Hepatocyte (in vitro differentiated cells): ENCODE results near the gene CUL7. TPM values are rescaled to one million over a fixed set of nuclear protein-coding genes. Genes with fewer than 3 reads are reported as not detected.

ENCODE experiments used
- DNase-seq: peaks from one replicate; pipeline ENCODE4 v3.0.0-alpha.2; 2016; ENCODE audit warnings: low spot score
- H2AFZ ChIP-seq: fragments of 200-600 bp; sonication (generic); 2 replicates; pipeline ENCODE4 v1.6.0; 2016; ENCODE audit warnings: antibody characterized with exemption, mild to moderate bottlenecking
- H3K27ac ChIP-seq: fragments of 200-600 bp; sonication (generic); 2 replicates; pipeline ENCODE4 v1.5.1; 2016; ENCODE audit warnings: mild to moderate bottlenecking
- H3K27me3 ChIP-seq: fragments of 200-600 bp; sonication (generic); 2 replicates; pipeline ENCODE4 v1.6.1; 2016
- H3K36me3 ChIP-seq: fragments of 200-600 bp; sonication (generic); replicated peaks from 2 replicates; pipeline ENCODE4 v1.5.1; 2016; ENCODE audit warnings: low read depth; ENCODE audit not compliant: insufficient read depth
- H3K4me1 ChIP-seq: fragments of 200-600 bp; sonication (generic); 2 replicates; pipeline ENCODE4 v1.5.1; 2016; ENCODE audit warnings: mild to moderate bottlenecking, moderate library complexity; ENCODE audit not compliant: insufficient read depth
- H3K4me2 ChIP-seq: fragments of 200-600 bp; sonication (generic); 2 replicates; pipeline ENCODE4 v1.6.0; 2016
- H3K4me3 ChIP-seq: fragments of 200-600 bp; sonication (generic); 2 replicates; pipeline ENCODE4 v1.5.1; 2016; ENCODE audit warnings: mild to moderate bottlenecking
- H3K79me2 ChIP-seq: fragments of 200-600 bp; sonication (generic); 2 replicates; pipeline ENCODE4 v1.6.0; 2017; ENCODE audit warnings: mild to moderate bottlenecking
- H3K9me2 ChIP-seq: fragments of 200-600 bp; sonication (generic); replicated peaks from 2 replicates; pipeline ENCODE4 v1.6.0; 2017; ENCODE audit warnings: mild to moderate bottlenecking; ENCODE audit not compliant: insufficient read depth
- H3K9me3 ChIP-seq: fragments of 200-600 bp; sonication (generic); 2 replicates; pipeline ENCODE4 v1.5.1; 2016; ENCODE audit warnings: low read depth, mild to moderate bottlenecking
- H4K20me1 ChIP-seq: fragments of 200-600 bp; sonication (generic); 2 replicates; pipeline ENCODE4 v1.6.0; 2016; ENCODE audit warnings: mild to moderate bottlenecking; ENCODE audit not compliant: insufficient read depth, poor library complexity, severe bottlenecking
- EZH2 ChIP-seq: fragments of 200-600 bp; sonication (generic); IDR thresholded peaks from 2 replicates; pipeline ENCODE4 v1.6.1; 2016; ENCODE audit warnings: antibody characterized with exemption, mild to moderate bottlenecking, borderline replicate concordance
- EZH2phosphoT487 ChIP-seq: fragments of 200-600 bp; sonication (generic); IDR thresholded peaks from one replicate; pipeline ENCODE4 v1.6.1; 2018; ENCODE audit warnings: antibody characterized with exemption, mild to moderate bottlenecking, low read depth, moderate library complexity; ENCODE audit not compliant: unreplicated experiment, severe bottlenecking
- WGBS: methylation state at CpG from one replicate; pipeline ENCODE4 v1.1.6; 2016; ENCODE audit warnings: low lambda C conversion rate; ENCODE audit errors: missing lambda C conversion rate; 5-methylcytosine and 5-hydroxymethylcytosine counted together
- polyA plus RNA-seq: library from polyadenylated mRNA; unstranded; fragments of >200 nt; fragmentation: Nextera tagmentation; extraction: Ambion mirVana; gene quantifications from 2 replicates; pipeline ENCODE4 v1.2.1, GENCODE V29; 2016
- total RNA-seq: library from RNA; depleted of rRNA; stranded (reverse); fragments of >200 nt; gene quantifications from 2 replicates; pipeline ENCODE4 v1.2.3, GENCODE V29; 2014
- TF ChIP-seq, protein P1 (sequence below): fragments of 200-600 bp; sonication (generic); IDR thresholded peaks from 2 replicates; pipeline ENCODE4 v1.5.1; 2016; ENCODE audit warnings: antibody characterized with exemption, mild to moderate bottlenecking; ENCODE audit not compliant: poor library complexity

The CUL7 gene
- total and polyA plus RNA-seq, 2 experiments from 2014 or later, result 46.4 to 58.2 TPM

DNA sequence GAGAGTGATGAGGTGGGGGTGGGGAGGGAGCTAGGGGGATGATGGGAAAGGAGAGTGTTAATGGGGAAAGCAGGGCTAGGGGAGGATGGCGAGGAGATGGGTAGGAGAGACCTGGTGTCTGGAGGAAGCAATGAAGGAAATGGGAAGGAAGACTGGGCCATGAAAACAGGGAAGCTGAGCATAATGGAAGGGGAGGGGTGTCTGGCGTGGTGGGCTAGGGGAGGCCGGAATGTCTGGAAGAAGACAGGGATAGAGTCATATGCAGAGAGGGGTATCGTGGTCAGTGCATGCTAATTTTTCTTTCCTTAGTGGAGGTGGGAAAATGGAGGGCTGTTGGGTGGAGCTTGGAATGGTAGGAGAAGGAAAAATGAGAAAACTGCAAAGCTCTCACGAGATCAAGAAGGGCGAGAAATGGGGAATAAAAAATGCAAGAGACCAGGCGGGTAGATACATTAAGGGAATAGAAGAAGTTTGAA is 39.2 kb downstream of the CUL7 start:
- Histone ChIP-seq H3K9me2 (no peaks in the 10 kb centered on the region), H3K36me3 (no peaks in the 10 kb centered on the region), H3K9me3 (no peaks in the 10 kb centered on the region), H3K4me3 (peak overlapping the region; percentile 44), H3K4me2 (peak overlapping the region; percentile 77), H3K27ac (peak overlapping the region; percentile 59), H3K4me1 (peaks cover 8% of the 10 kb centered on the region), H4K20me1 (peaks cover 3% of the 10 kb centered on the region), H3K79me2 (peaks cover 54% of the 10 kb centered on the region), H2AFZ (peak overlapping the region; percentile 13), H3K27me3 (no peaks in the 10 kb centered on the region)
- TF ChIP-seq EZH2 (no peak), EZH2phosphoT487 (no peak)
- TF ChIP-seq, protein P1, sequence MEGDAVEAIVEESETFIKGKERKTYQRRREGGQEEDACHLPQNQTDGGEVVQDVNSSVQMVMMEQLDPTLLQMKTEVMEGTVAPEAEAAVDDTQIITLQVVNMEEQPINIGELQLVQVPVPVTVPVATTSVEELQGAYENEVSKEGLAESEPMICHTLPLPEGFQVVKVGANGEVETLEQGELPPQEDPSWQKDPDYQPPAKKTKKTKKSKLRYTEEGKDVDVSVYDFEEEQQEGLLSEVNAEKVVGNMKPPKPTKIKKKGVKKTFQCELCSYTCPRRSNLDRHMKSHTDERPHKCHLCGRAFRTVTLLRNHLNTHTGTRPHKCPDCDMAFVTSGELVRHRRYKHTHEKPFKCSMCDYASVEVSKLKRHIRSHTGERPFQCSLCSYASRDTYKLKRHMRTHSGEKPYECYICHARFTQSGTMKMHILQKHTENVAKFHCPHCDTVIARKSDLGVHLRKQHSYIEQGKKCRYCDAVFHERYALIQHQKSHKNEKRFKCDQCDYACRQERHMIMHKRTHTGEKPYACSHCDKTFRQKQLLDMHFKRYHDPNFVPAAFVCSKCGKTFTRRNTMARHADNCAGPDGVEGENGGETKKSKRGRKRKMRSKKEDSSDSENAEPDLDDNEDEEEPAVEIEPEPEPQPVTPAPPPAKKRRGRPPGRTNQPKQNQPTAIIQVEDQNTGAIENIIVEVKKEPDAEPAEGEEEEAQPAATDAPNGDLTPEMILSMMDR, result no peak
- peak; percentile 38 for DNase-seq
- 7% methylated on average over 7 of the region's 7 CpGs for WGBS

- Histone ChIP-seq H3K27ac (peak within 1 kb of the TSS; percentile 59), H3K4me1 (peaks cover 8% of the 10 kb centered on the region), H3K4me2 (peak within 1 kb of the TSS; percentile 95), H3K9me2 (no peaks in the 10 kb centered on the region), H4K20me1 (peaks cover 3% of the 10 kb centered on the region), H3K9me3 (no peaks in the 10 kb centered on the region), H3K36me3 (no peaks in the 10 kb centered on the region), H3K27me3 (no peaks in the 10 kb centered on the region), H3K4me3 (peak within 1 kb of the TSS; percentile 44), H3K79me2 (peaks cover 51% of the 10 kb centered on the region), H2AFZ (peak within 1 kb of the TSS; percentile 49)
- DNase-seq, result peak; percentile 99
- under 1% methylated on average over 35 of the region's 51 CpGs for WGBS
- no peak for TF ChIP-seq EZH2phosphoT487
These were observed 39.7 kb downstream of the CUL7 start, which contains the start of the genes KLHDC3 and MEA1 for GRCh38 chr6:43013843-43014433. Gene KLHDC3 (plus strand): TSS chr6:43014249. CDS start chr6:43017193, 2,944 bp downstream. Gene MEA1 (minus strand): TSS chr6:43013946. CDS start chr6:43013813, 133 bp downstream.

DNA sequence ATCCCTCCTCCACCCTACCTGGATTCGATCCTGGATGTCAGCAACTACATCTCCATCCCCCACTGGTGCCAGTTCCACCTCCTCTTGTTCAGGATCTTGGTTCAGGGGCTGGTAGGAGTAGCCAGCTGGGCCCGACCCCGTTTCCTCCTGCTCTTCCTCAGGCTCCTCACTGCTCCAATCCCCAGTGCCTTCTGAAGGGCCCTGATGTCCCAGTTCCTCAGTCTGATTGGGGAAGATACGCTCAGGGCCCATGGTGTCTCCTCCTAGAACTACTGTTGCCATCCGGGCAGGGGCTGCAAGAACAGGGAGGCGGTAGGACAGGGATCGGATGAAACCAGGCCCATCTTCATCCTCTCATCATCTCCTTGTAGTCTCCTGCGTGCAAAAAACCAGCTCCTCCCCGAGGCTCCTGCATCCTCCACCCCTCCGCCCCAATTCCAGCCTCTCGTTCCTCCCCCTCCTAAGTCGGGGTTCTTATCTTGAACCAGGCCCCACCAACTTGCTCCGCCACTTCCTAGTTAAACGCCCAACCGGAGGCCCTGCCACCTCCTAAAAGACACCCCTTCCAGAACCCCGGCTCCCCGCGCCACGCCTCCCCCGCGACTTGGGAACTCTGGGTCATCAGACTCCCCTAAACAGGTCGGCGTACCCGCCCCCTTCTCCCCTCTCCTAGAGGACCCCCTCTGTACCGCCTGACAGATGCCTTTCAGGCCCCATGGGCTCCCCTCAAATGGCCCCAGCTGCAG is 40.4 kb downstream of the CUL7 start:
- H3K9me2 ChIP-seq, result no peaks in the 10 kb centered on the region
- peaks cover 51% of the 10 kb centered on the region for H3K79me2 ChIP-seq
- no peaks in the 10 kb centered on the region for H3K36me3 ChIP-seq
- no peak for DNase-seq
- TF ChIP-seq EZH2, result no peak
- TF ChIP-seq, protein P1, result no peak
- no peak for TF ChIP-seq EZH2phosphoT487
- peak overlapping the region; percentile 95 for H3K4me2 ChIP-seq
- no peaks in the 10 kb centered on the region for H3K27me3 ChIP-seq
- peaks cover 8% of the 10 kb centered on the region for H3K4me1 ChIP-seq
- H3K27ac ChIP-seq, result peak overlapping the region; percentile 51
- H4K20me1 ChIP-seq, result peaks cover 3% of the 10 kb centered on the region
- no peaks in the 10 kb centered on the region for H3K9me3 ChIP-seq
- H3K4me3 ChIP-seq, result peak overlapping the region; percentile 29
- WGBS, result 6% methylated on average over 15 of the region's 25 CpGs
- H2AFZ ChIP-seq, result peak overlapping the region; percentile 49

DNA sequence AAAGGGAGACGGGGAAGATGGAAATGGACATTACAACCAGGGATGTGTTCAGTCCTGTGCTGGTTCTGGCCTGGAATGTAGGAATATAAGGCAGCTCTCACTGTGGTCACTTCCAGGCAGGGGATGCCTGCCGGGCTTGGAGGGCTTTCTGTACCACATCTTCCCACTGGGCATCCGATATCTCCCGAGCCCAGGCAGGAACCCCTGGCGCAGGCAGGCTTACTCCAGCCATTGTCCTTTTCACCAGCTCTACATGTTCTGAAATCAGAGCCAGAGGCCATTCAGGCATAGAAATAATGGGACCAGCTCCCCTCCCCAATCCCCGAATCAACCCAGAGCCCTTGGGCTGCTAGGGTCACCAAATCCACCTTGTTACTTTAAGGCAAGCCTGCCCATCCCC is 41.3 kb downstream of the CUL7 start:
- no peak overlapping the region for H2AFZ ChIP-seq
- peak overlapping the region; percentile 95 for H3K4me2 ChIP-seq
- no peaks in the 10 kb centered on the region for H3K27me3 ChIP-seq
- H3K27ac ChIP-seq, result no peak overlapping the region
- H3K4me3 ChIP-seq, result no peak overlapping the region
- H3K9me2 ChIP-seq, result no peaks in the 10 kb centered on the region
- H3K36me3 ChIP-seq, result no peaks in the 10 kb centered on the region
- H3K79me2 ChIP-seq, result peaks cover 44% of the 10 kb centered on the region
- H3K4me1 ChIP-seq, result peaks cover 8% of the 10 kb centered on the region
- TF ChIP-seq, protein P1, result no peak
- TF ChIP-seq EZH2 (no peak), EZH2phosphoT487 (no peak)
- no peak for DNase-seq
- no peaks in the 10 kb centered on the region for H3K9me3 ChIP-seq
- WGBS, result 95% methylated on average over 6 of the region's 6 CpGs
- peaks cover 3% of the 10 kb centered on the region for H4K20me1 ChIP-seq
